ENCODE measurements around the gene OR10J4.
"Not testable (repeated sequence)": the region's sequence is repeated elsewhere in the genome, so short reads cannot be mapped to it uniquely, and the experiment has no call there.

The OR10J4 gene

DNA sequence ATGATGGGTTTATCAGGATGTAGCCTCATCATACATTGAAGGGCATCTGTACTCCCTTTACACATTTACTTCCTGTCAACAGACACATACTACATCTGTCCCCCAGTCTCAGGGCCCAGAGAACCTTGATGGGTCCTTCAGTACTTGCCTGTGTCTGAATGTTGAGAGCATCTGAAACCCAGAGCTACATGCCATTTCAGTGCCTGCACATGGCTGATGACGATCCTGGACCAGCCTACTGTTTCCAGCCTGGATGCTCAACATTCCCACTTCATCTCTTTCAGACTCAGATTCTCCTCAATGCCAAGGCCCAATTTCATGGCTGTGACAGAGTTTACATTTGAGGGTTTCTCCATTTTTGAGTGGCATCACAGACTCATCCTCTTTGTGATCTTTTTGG is at the start of gene OR10J4:
Gene OR10J4 (plus strand): TSS at position 301 of the 400 bp plus-strand sequence.
- no peak for TF ChIP-seq GATA1 (IDR thresholded peaks at IDR 0.05; ENCODE audit: low read depth, low read length)
- no peak for TF ChIP-seq POLR2A (IDR thresholded peaks at IDR 0.05; ENCODE audit: low read length)

DNA sequence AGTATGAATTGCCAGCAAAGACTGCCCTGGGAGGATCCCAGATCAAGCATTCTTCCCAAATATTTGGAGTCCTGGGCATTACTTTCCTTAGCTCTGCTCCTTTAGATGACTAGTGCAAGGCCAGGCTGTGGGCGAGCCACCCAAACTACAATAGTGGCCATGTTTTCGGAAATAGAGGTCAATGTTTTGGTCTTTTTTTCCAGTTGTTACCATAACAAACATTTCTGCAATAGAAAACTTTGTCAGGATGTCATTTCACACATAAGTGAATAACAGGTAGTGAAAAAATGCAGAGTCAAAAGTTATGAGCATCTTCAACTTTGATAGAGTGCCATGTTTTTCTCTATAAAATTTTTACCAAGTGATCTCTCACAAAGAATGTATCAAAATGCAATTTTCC is 25.2 kb upstream of the OR10J4 start:
- TF ChIP-seq POLR2A (IDR thresholded peaks at IDR 0.05; ENCODE audit: low read length) (no peak), GATA1 (IDR thresholded peaks at IDR 0.05; ENCODE audit: low read depth, low read length) (no peak)
- DNase-seq: no peak

More for the DNA sequence above, at the start of gene OR10J4:
- DNase-seq: no peak

DNA sequence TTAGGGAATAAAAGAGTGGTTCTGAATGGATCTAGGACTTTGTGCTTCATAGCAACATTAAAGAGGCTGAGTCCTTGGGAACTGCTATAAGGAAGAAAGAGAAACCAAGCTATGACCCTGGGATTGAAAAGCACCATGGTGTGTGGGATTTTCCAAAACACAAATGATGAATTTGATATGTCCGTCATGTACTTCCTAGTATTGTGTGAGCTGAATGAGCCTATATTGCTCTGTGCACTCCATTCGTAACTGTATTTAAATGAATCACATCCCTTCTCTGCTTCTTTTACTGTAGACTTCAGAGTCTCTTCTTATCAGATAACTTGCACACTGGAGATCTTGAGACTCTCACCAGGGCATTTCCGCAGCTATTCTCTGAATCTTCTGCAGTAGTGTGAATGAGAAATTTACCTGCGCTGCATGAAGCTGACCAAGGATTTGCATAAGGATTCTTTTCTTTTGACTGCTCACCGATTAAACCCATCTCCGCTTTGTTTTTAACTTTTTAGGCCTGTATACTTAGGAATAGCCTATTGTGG is 23.1 kb upstream of the OR10J4 start:
- DNase-seq: no peak
- TF ChIP-seq GATA1 (IDR thresholded peaks at IDR 0.05; ENCODE audit: low read depth, low read length) (no peak), POLR2A (IDR thresholded peaks at IDR 0.05; ENCODE audit: low read length) (no peak)

DNA sequence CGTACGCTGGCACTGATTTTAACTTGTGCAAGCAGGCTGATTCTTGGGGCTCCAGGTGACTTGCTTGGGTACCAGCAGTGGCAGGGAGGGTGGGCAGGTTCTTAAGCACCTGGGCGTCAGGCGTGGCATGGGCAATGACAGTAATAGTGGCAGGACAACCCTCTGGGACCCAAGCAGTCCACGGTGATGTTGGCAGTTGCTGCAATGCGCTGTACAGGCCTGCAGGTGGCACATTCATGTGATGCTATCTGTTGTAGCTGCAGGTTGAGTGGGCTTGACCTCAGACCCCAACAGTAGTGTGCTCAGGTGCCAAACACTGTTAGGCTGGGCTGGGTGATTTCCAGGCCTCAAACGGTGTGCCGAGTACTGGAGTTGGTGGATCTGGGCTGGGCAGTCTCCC is 10.2 kb upstream of the OR10J4 start:
- no peak for TF ChIP-seq GATA1 (IDR thresholded peaks at IDR 0.05; ENCODE audit: low read depth, low read length)
- DNase-seq: no peak

DNA sequence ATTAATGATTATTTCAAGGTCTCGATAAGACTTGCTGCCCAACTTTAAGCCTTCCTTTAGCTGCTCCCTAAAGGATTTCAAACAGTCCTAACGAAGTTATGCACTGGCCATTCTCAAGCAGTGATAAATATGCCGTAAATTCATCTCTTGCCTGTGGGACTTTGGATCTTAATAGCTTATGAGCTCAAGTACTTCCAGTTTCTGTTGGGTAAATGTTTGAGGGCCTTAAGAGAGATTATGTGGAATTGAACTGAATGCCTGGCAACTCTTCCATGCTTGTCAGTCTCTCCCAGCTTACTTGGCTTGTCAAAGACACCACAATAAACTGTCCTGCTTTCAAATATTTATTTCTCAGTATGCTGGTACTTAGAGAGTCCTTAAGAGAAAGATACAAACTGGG is 3.5 kb upstream of the OR10J4 start:
- TF ChIP-seq POLR2A (IDR thresholded peaks at IDR 0.05; ENCODE audit: low read length): no peak
- TF ChIP-seq GATA1 (IDR thresholded peaks at IDR 0.05; ENCODE audit: low read depth, low read length): no peak
- DNase-seq: no peak

DNA sequence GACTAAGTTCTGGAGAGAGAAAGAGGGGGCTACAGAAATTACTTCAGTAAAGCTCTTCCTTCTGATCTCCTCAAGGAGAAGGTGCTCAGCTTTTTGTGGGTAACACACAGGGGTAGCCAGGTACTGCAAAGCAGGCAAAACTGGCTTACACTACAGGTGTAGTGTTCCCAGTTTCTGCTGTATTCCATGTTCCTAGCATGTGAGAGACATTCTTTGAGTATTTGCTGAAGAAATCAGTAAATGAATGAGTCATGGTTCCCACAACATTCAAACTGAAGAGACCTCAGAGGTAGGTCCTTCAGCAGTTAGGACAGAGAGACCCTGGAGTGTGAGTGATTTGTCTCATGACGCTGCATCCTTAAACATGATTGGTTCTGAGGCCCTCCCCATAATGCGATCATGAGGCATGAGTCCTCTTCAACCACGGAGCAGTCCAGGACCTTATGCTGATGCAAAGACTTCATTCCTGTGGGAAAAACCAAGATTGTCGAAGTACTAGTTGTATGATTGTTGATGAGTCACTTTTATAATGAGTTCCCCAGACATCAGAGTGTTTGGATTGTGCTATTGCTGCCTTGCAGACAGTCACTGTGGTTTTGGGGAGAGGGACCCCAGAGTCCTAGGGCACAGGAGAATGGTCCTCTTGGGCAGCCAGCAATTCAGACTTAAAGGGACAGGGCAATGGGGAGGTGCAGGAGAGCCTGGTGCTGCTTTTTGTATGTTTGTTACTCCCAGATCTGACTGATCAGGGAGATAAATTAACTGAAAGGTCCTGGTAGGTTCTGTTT is 2.7 kb upstream of the OR10J4 start:
- DNase-seq: no peak
- no peak for TF ChIP-seq GATA1 (IDR thresholded peaks at IDR 0.05; ENCODE audit: low read depth, low read length)
- TF ChIP-seq POLR2A (IDR thresholded peaks at IDR 0.05; ENCODE audit: low read length): no peak

DNA sequence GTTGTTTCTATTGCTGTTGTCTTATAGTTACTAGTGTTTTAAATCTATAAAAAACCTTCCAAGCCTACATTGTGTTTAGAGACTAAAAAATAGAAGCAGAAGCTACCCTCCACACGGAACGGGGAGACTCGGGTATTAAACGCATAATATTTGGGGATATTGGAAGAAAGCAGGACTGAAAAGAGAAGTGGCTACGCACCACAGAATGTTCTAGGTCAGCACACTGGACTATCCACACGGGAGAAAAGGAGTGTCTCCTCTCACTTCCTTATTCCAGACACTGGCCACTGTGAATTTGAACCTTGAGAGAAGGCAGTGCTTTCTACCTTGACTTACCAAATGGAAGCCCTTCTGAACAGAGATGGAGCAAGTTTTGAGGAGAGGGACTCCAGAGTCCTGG is 1.0 kb upstream of the OR10J4 start:
- no peak for DNase-seq
- TF ChIP-seq POLR2A (IDR thresholded peaks at IDR 0.05; ENCODE audit: low read length) (no peak), GATA1 (IDR thresholded peaks at IDR 0.05; ENCODE audit: low read depth, low read length) (no peak)

DNA sequence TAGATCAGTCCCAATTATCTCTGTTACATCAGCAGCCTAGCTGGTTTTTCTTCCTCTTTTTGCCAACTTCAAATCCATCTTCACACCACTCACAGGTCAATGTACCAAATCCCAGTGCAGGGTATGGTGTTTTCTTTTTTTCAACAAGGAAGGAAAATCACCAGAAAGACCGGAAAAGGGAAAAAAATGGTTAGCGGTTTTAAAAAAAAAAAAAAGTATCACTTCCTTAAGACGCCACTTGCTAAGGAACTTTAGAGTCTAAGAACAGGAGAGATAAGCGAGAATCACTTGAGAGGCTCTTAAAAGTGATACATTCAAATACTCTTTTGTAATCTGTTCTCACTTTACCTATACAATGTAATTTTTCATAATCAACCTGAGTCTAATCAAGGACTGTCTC is 4.5 kb downstream of the OR10J4 start:
- TF ChIP-seq POLR2A (IDR thresholded peaks at IDR 0.05; ENCODE audit: low read length) (no peak), GATA1 (IDR thresholded peaks at IDR 0.05; ENCODE audit: low read depth, low read length) (no peak)
- DNase-seq: no peak

DNA sequence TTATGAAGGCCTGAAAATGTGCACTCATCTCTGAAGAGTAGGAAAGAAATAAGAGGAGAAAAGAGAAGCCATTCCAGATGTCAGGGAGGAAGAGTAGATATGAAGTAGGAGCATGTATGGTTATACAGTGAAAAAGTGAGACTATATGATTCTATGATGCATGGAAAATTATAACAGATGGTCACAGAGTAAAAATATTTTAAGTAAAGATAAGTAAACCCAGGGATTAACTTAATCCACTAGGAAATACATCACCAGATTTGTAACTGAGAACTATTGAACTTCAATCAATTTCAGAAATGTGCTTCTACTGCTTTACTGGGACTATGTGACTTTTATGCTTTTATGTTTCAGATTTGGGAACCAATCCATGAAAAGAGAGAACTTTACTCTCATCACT is 7.4 kb downstream of the OR10J4 start, which contains the start of gene OR10J1:
Gene OR10J1 (plus strand): TSS at position 301 of the 400 bp plus-strand sequence. CDS start 70 bp downstream, at position 371.
- TF ChIP-seq GATA1 (IDR thresholded peaks at IDR 0.05; ENCODE audit: low read depth, low read length) (no peak), POLR2A (IDR thresholded peaks at IDR 0.05; ENCODE audit: low read length) (no peak)
- no peak for DNase-seq

DNA sequence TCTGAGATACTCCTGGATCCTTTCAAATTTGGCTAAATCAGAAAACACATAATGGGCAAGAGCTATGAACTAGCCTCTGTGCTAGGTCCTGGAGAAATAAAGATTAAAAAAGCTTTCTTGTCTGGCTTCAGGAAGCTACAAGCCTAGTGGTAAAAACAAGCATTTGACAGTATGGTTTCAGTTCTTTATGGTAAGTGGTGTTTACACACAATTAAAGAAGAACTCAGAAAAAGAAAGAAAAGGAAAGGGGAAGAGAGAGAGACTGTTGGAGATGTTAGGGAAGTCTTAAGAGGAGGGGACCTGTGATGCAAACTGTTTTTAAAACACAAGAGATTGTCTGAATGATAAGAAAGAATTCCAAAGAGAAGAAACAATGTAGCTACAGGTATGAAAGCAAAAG is 9.4 kb downstream of the OR10J4 start:
- no peak for DNase-seq
- TF ChIP-seq POLR2A (IDR thresholded peaks at IDR 0.05; ENCODE audit: low read length): no peak
- TF ChIP-seq GATA1 (IDR thresholded peaks at IDR 0.05; ENCODE audit: low read depth, low read length): no peak

DNA sequence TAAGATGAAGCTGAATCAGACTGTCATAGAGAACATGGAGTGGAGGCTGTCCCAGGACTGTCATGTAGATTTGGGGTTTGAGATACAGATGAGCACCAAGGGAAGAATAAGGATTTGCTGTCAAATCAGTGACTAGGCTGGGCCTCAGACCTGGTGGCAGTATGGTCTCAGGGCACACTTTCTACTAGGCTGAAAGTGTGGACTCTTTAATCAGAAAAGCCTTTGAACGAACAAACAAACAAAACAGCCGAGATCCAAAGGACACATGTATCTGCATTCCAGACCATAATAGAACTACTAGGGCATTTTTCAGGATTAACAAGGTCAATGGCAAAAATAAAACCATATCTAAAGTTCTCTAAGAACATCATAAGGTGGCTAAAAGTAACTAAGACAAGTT is 10.4 kb downstream of the OR10J4 start:
- TF ChIP-seq POLR2A (IDR thresholded peaks at IDR 0.05; ENCODE audit: low read length) (no peak), GATA1 (IDR thresholded peaks at IDR 0.05; ENCODE audit: low read depth, low read length) (no peak)
- DNase-seq: no peak

DNA sequence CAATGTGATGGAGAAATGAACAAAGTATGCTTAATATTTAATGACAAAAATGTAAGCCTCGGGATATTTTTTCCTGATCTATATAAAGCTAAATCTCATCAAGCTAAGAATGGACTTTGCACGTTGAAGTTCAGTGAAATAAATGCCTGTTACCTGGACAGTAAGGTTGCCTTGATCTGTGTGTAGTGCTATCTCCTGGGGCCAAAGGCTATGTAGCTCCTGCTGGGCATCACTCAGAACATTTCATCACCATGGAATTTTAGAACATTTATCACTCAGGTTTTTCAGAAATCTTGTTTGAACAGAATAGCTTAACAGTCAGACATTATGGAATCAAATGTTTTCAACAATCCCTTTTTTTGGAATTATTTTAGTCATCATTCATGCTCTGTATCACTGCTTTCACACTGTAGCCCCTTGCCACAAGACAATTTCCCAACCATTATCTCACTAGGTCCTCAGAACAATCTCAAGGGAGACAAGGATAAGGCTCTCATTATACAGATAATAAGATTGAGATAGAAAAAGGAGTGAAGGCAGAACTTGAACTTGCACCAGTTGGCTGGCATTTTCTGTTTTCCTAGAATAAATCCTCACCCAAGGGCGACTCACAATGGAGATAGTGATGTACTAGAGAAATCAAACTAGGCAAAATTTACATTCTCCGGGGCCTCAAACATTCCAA is 11.2 kb downstream of the OR10J4 start:
- no peak for TF ChIP-seq GATA1 (IDR thresholded peaks at IDR 0.05; ENCODE audit: low read depth, low read length)
- DNase-seq: no peak

DNA sequence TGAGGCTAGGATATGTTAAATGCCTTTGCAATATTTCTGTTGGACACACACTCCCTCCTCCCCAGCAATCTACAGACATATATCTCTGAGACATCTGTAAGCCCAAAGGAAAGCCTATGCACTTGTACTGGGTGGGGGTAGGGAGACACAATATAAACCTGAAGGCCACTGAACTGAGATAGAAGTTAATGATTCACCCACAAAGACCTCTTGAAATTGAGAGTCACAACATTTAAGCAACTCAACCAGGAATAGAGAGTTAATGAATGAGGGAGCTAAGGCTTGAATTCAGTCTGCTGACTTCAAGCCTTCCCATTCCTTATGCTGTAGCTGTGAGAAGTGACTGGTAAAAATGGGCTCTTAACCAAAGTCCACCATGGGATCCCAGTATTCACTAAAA is 12.5 kb downstream of the OR10J4 start:
- no peak for DNase-seq
- no peak for TF ChIP-seq GATA1 (IDR thresholded peaks at IDR 0.05; ENCODE audit: low read depth, low read length)
- TF ChIP-seq POLR2A (IDR thresholded peaks at IDR 0.05; ENCODE audit: low read length): no peak

DNA sequence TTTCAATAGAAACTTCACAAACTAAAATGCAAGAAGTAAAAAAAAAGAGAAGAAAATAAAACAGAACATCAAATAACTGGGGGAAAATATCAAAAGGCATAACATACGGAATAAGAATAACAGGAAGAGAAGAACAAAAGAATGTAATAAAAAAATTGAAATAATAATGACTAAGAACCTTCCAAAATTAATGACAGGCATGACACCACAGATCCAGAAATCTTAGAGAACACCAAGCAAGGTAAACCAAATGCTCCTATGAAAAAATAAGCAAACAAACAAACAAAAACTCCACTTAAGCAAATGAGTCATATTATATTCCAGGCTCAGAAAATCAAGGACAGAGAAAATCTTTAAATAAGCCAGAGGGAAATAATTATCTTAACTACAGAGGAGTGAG is 16.2 kb downstream of the OR10J4 start:
- TF ChIP-seq POLR2A (IDR thresholded peaks at IDR 0.05; ENCODE audit: low read length) (no peak), GATA1 (IDR thresholded peaks at IDR 0.05; ENCODE audit: low read depth, low read length) (no peak)
- DNase-seq: no peak

DNA sequence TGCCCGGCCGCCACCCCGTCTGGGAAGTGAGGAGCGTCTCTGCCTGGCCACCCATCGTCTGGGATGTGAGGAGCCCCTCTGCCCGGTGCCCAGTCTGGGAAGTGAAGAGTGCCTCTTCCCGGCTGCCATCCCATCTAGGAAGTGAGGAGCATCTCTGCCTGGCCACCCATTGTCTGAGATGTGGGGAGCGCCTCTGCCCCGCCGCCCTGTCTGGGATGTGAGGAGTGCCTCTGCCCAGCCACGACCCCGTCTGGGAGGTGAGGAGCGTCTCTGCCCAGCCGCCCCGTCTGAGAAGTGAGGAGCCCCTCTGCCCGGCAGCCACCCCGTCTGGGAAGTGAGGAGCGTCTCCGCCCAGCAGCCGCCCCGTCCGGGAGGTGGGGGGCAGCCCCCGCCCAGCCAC is 17.6 kb downstream of the OR10J4 start:
- not testable (repeated sequence) for DNase-seq
